Thoracic aorta (tissue), 2 donors: ENCODE measurements around the gene TTLL3. TPM values are rescaled to one million over a fixed set of nuclear protein-coding genes. Genes with fewer than 3 reads are reported as not detected.

Experiments used
- ATAC-seq: fragments of 150-250 bp; one replicate; pipeline ENCODE4 v1.8.0; 2017; ENCODE audit warnings: low read depth; ENCODE audit not compliant: insufficient number of reproducible peaks, low FRiP score
- DNase-seq: peaks from one replicate; pipeline ENCODE4 v3.0.0-alpha.2; 2020; ENCODE audit warnings: low spot score
- H3K27ac ChIP-seq, 2 donors: fragments of 200-600 bp; sonication (generic); 1 replicate in 1 of 2; 2 replicates in 1 of 2; pipeline ENCODE4 v1.5.1; 2016; ENCODE audit warnings: mild to moderate bottlenecking in 2 of 2, moderate library complexity in 2 of 2
- H3K27me3 ChIP-seq: fragments of 200-600 bp; sonication (generic); replicated peaks from 2 replicates; pipeline ENCODE4 v1.6.0; 2016; ENCODE audit warnings: mild to moderate bottlenecking; ENCODE audit not compliant: insufficient read depth
- H3K36me3 ChIP-seq: fragments of 200-600 bp; sonication (generic); one replicate; pipeline ENCODE4 v1.5.1; 2016
- H3K4me1 ChIP-seq, 2 donors: fragments of 200-600 bp; sonication (generic); 1 replicate in 1 of 2; 2 replicates in 1 of 2; pipeline versions ENCODE4 v1.5.1 to v1.6.0; 2016; ENCODE audit warnings: low read depth in 2 of 2, mild to moderate bottlenecking in 1 of 2; ENCODE audit not compliant: control insufficient read depth in 1 of 2
- H3K4me3 ChIP-seq: fragments of 200-600 bp; sonication (generic); 2 replicates; pipeline ENCODE4 v1.5.1; 2016; ENCODE audit warnings: mild to moderate bottlenecking
- H3K9me3 ChIP-seq: fragments of 200-600 bp; sonication (generic); 2 replicates; pipeline ENCODE4 v1.5.1; 2016
- CTCF ChIP-seq: fragments of 200-600 bp; sonication (generic); IDR thresholded peaks from one replicate; pipeline ENCODE4 v1.5.1; 2019; ENCODE audit warnings: antibody characterized with exemption
- total RNA-seq, 2 donors: library from RNA; depleted of rRNA; stranded (reverse); fragments of >200 nt; gene quantifications; one replicate each; pipeline versions ENCODE4 v1.1.0 to v1.2.3, GENCODE V29; 2016

The TTLL3 gene
- total RNA-seq, 2 donors from 2014 or later = 77.0 to 91.9 TPM

- Histone ChIP-seq H3K4me3 (no peak overlapping the region), H3K4me1 (peaks cover 0 to 20% of the 10 kb centered on the region in 2 donors), H3K27me3 (no peaks in the 10 kb centered on the region), H3K27ac (no peak overlapping the region), H3K9me3 (no peaks in the 10 kb centered on the region), H3K36me3 (peaks cover 34% of the 10 kb centered on the region)
- DNase-seq = no peak
- TF ChIP-seq CTCF = no peak
- ATAC-seq = no peak
These were observed 3.1 kb upstream of the TTLL3 start for GRCh38 chr3:9806688-9807589.

- H3K4me1 ChIP-seq = peaks cover 0 to 20% of the 10 kb centered on the region in 2 donors
- no peak overlapping the region for H3K27ac ChIP-seq
- TF ChIP-seq CTCF = no peak
These were observed 2.1 kb upstream of the TTLL3 start for GRCh38 chr3:9807981-9808344.

GRCh38 chr3:9808345-9809037, 1.6 kb upstream of the TTLL3 start:
- peaks cover 24% of the 10 kb centered on the region for H3K36me3 ChIP-seq
- no peak overlapping the region for H3K4me3 ChIP-seq
- ATAC-seq = no peak
- no peak for TF ChIP-seq CTCF
- H3K27me3 ChIP-seq = no peaks in the 10 kb centered on the region
- H3K27ac ChIP-seq = peak overlapping the region; percentile 96 to 99
- no peak for DNase-seq
- H3K4me1 ChIP-seq = peaks cover 0 to 20% of the 10 kb centered on the region in 2 donors
- H3K9me3 ChIP-seq = no peaks in the 10 kb centered on the region

More at GRCh38 chr3:9807981-9808344, 2.1 kb upstream of the TTLL3 start:
- Histone ChIP-seq H3K9me3 (no peaks in the 10 kb centered on the region), H3K36me3 (peaks cover 29% of the 10 kb centered on the region), H3K27me3 (no peaks in the 10 kb centered on the region), H3K4me3 (no peak overlapping the region)
- ATAC-seq (no peak), DNase-seq (no peak)

GRCh38 chr3:9809239-9809614, 835 bp upstream of the TTLL3 start:
- peak overlapping the region; percentile 92 for H3K4me3 ChIP-seq
- H3K27me3 ChIP-seq = no peaks in the 10 kb centered on the region
- peak overlapping the region; percentile 96 to 99 for H3K27ac ChIP-seq
- no peak for DNase-seq
- peaks cover 17% of the 10 kb centered on the region for H3K36me3 ChIP-seq
- peaks cover 0 to 20% of the 10 kb centered on the region in 2 donors for H3K4me1 ChIP-seq
- no peaks in the 10 kb centered on the region for H3K9me3 ChIP-seq
- no peak for TF ChIP-seq CTCF
- ATAC-seq = no peak

- no peak for DNase-seq
- no peaks in the 10 kb centered on the region for H3K27me3 ChIP-seq
- peak; percentile 34 for ATAC-seq
- peak overlapping the region; percentile 92 for H3K4me3 ChIP-seq
- H3K36me3 ChIP-seq = peaks cover 5% of the 10 kb centered on the region
- H3K9me3 ChIP-seq = no peaks in the 10 kb centered on the region
- H3K27ac ChIP-seq = peak overlapping the region; percentile 96 to 99
- TF ChIP-seq CTCF = no peak
- peaks cover 0 to 20% of the 10 kb centered on the region in 2 donors for H3K4me1 ChIP-seq
These were observed 340 bp downstream of the TTLL3 start for GRCh38 chr3:9810433-9810770.
